Prostate gland (tissue), 2 donors: ENCODE results near the gene NRCAM. TPM values are rescaled to one million over a fixed set of nuclear protein-coding genes. Genes with fewer than 3 reads are reported as not detected.

Experiments
- DNase-seq: peaks from one replicate; pipeline ENCODE4 v3.0.0-alpha.2; 2019; ENCODE audit warnings: low spot score
- H3K27ac ChIP-seq, 2 donors: fragments of 200-600 bp; sonication (generic); 2 replicates each; pipeline ENCODE4 v1.5.1; 2017 to 2019
- H3K27me3 ChIP-seq: fragments of 200-600 bp; sonication (generic); replicated peaks from 2 replicates; pipeline ENCODE4 v1.5.1; 2019; ENCODE audit not compliant: insufficient read depth
- H3K36me3 ChIP-seq, 2 donors: fragments of 200-600 bp; sonication (generic); 1 replicate in 1 of 2; 2 replicates in 1 of 2; pipeline versions ENCODE4 v1.5.1 to v1.8.1; 2017 to 2019
- H3K4me1 ChIP-seq: fragments of 200-600 bp; sonication (generic); replicated peaks from 2 replicates; pipeline ENCODE4 v1.5.1; 2019
- H3K4me3 ChIP-seq, 2 donors: fragments of 200-600 bp; sonication (generic); 2 replicates each; pipeline ENCODE4 v1.5.1; 2017 to 2019
- H3K9me3 ChIP-seq: fragments of 200-600 bp; sonication (generic); 2 replicates; pipeline ENCODE4 v1.5.1; 2017
- POLR2A ChIP-seq: fragments of 450-650 bp; IDR thresholded peaks from one replicate; pipeline ENCODE4 v1.6.1; 2016; ENCODE audit warnings: antibody characterized with exemption, mild to moderate bottlenecking
- POLR2AphosphoS5 ChIP-seq: sonication (generic); formaldehyde crosslinking; IDR thresholded peaks from one replicate; pipeline ENCODE4 v1.6.1; 2017; ENCODE audit warnings: antibody characterized with exemption
- WGBS: methylation state at CpG from one replicate; pipeline ENCODE4 v1.1.5; 2018; 5-methylcytosine and 5-hydroxymethylcytosine counted together
- intact Hi-C: fragments of 100-400 bp; cut with DNase I; formaldehyde crosslinking; loops from one replicate; pipeline ENCODE4 v1.14.2; 2022
- total RNA-seq, 2 donors: library from RNA; depleted of rRNA; stranded (reverse); fragments of >200 nt; gene quantifications; one replicate each; pipeline ENCODE4 v1.1.0, GENCODE V29; 2016
- TF ChIP-seq, protein P1 (sequence below), 4 experiments: fragments of 200-600 bp in 2 of 4; fragments of 450-650 bp in 2 of 4; sonication (generic) in 2 of 4; IDR thresholded peaks; 1 replicate in 3 of 4; 2 replicates in 1 of 4; pipeline ENCODE4 v1.5.1; 2016 to 2019; ENCODE audit warnings: antibody characterized with exemption in 4 of 4, mild to moderate bottlenecking in 2 of 4, moderate library complexity in 2 of 4

NRCAM gene
- total RNA-seq, 2 donors from 2014 or later = 1.1 to 3.1 TPM

DNA sequence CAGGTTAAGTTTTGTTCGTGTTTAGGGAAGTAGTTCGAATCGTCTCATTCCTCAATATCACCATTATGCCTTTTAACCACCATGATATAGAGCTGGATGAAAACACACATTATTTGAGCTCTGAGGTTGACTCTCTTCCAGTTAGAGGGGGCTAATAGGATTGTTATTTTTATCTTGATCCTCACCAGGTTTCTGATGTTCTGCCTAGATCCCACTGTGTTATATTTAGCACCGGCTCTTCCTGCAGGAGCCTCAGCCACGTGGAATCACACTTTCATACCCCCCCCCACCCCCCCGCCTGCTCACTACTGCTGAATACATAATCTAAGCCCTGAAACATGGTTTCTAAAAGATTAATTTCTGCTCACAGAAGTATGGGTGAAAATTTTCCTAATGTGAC lies 88.3 kb downstream of the NRCAM start:
- intact Hi-C loops = no loop called here
- WGBS = 57% methylated on average over 6 of the region's 6 CpGs
- H3K4me3 ChIP-seq = no peak overlapping the region
- H3K27me3 ChIP-seq = no peaks in the 10 kb centered on the region
- no peak overlapping the region for H3K27ac ChIP-seq
- no peak for DNase-seq
- no peak for TF ChIP-seq POLR2AphosphoS5
- TF ChIP-seq, protein P1, sequence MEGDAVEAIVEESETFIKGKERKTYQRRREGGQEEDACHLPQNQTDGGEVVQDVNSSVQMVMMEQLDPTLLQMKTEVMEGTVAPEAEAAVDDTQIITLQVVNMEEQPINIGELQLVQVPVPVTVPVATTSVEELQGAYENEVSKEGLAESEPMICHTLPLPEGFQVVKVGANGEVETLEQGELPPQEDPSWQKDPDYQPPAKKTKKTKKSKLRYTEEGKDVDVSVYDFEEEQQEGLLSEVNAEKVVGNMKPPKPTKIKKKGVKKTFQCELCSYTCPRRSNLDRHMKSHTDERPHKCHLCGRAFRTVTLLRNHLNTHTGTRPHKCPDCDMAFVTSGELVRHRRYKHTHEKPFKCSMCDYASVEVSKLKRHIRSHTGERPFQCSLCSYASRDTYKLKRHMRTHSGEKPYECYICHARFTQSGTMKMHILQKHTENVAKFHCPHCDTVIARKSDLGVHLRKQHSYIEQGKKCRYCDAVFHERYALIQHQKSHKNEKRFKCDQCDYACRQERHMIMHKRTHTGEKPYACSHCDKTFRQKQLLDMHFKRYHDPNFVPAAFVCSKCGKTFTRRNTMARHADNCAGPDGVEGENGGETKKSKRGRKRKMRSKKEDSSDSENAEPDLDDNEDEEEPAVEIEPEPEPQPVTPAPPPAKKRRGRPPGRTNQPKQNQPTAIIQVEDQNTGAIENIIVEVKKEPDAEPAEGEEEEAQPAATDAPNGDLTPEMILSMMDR (IDR thresholded peaks at IDR 0.05) = no peak
- TF ChIP-seq POLR2A = no peak
- H3K36me3 ChIP-seq = no peaks in the 10 kb centered on the region
- no peaks in the 10 kb centered on the region for H3K9me3 ChIP-seq
- no peaks in the 10 kb centered on the region for H3K4me1 ChIP-seq

DNA sequence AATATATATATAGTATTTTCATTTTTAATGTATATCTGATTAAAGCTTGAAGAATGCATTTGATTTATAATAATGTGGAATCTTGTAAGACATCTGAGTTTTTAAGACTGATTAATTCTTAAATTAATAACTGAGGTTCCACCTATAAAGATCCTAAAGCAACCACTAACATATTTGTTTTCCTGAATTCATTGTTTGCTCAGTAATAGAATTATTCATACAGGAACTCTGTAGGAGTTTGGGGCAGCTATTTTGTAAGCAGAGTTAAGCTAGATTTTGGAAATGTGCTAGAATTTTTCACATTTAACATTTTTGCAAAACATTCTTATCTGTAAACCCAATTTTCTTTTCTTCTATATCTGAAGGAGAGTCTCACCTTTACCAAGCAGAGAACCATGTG lies 88.9 kb downstream of the NRCAM start:
- DNase-seq = no peak
- no peaks in the 10 kb centered on the region for H3K36me3 ChIP-seq
- no peak overlapping the region for H3K4me3 ChIP-seq
- H3K27ac ChIP-seq = no peak overlapping the region
- intact Hi-C loops = no loop called here
- H3K27me3 ChIP-seq = no peaks in the 10 kb centered on the region
- TF ChIP-seq, protein P1 (IDR thresholded peaks at IDR 0.05) = no peak
- TF ChIP-seq POLR2AphosphoS5 (no peak), POLR2A (no peak)
- no peaks in the 10 kb centered on the region for H3K9me3 ChIP-seq
- H3K4me1 ChIP-seq = no peaks in the 10 kb centered on the region

DNA sequence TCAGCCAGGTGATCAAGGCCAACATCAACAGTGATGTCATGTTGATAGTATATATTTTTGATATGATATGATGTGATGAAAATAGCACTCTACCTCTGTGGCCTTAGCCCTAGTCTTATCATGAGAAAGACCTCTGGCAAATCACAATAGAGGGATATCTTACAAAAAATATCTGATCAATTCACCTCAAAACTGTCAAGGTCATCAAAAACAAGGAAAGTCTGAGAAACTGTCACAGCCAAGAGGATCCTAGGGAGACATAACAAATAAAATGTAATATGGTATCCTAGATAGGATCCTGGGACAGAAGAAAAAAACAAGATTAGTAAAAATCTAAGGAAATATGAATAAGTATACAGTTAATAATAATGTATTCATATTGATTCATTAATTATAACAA lies 92.6 kb downstream of the NRCAM start:
- no peak overlapping the region for H3K27ac ChIP-seq
- H3K36me3 ChIP-seq = no peaks in the 10 kb centered on the region
- H3K27me3 ChIP-seq = no peaks in the 10 kb centered on the region
- intact Hi-C loops = no loop called here
- TF ChIP-seq, protein P1 (IDR thresholded peaks at IDR 0.05) = no peak
- TF ChIP-seq POLR2AphosphoS5 (no peak), POLR2A (no peak)
- DNase-seq = no peak
- no peak overlapping the region for H3K4me3 ChIP-seq
- H3K9me3 ChIP-seq = no peaks in the 10 kb centered on the region
- no peaks in the 10 kb centered on the region for H3K4me1 ChIP-seq

DNA sequence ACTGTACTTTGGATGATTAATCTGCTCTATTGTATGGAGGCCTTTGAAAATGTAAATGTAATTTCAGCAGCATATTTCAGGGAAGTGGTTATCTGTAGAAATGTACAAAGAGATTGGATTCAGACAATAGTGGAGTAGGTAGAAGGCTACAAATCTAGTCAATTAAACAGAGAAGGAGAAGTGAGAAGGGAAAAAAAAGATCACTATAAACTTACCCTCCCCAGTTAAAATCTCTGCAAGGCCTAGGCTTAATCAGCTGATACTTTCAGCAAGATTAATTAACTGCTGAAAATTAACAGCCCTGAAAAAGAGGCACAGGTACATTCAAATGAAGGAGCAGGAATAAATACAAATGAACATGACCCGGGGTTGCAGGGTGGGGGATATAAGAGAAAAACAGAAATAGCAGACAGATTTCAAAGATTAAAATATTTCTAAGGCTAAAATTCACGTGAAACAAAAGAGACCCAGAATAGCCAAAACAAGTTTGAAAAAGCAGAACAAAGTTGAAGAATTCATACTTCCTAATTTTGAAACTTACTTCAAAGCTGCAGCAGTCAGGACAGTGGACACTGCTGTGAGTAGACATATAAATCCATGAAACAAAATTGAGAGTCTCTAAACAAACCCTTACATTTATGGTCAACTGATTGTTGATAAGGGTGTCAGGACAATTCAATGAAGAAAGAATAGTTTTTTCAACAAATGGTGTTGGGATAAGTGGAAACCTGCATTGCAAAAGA lies 96.0 kb downstream of the NRCAM start:
- no peaks in the 10 kb centered on the region for H3K4me1 ChIP-seq
- no peak overlapping the region for H3K4me3 ChIP-seq
- no peak for DNase-seq
- 68% methylated on average over 2 of the region's 2 CpGs for WGBS
- no peak overlapping the region for H3K27ac ChIP-seq
- TF ChIP-seq POLR2AphosphoS5 (no peak), POLR2A (no peak)
- TF ChIP-seq, protein P1 (IDR thresholded peaks at IDR 0.05) = no peak
- no peaks in the 10 kb centered on the region for H3K27me3 ChIP-seq
- H3K36me3 ChIP-seq = no peaks in the 10 kb centered on the region
- intact Hi-C loops = no loop called here
- no peaks in the 10 kb centered on the region for H3K9me3 ChIP-seq

DNA sequence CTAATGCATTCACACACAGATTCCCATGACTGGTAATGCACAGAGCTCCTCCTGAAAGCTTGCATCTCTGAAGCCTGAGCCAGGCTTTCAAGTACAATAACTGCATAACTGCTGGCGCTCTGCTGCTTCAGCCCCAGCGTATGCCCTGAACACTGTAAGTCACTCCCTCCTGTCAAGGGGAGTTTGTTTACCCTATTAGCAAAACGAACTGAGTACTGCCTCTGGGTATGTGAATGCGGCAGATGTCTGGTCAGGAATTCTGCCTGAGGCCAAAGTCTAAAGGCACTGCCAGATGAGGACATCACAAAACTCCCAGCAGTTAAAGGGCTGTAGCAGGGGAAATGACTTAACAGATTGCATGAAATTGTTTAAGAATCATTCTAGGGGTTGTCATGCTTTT lies 97.7 kb downstream of the NRCAM start:
- no peak overlapping the region for H3K27ac ChIP-seq
- no peaks in the 10 kb centered on the region for H3K9me3 ChIP-seq
- DNase-seq = no peak
- no peaks in the 10 kb centered on the region for H3K4me1 ChIP-seq
- 33% methylated on average over 4 of the region's 4 CpGs for WGBS
- TF ChIP-seq POLR2AphosphoS5 = no peak
- TF ChIP-seq, protein P1 (IDR thresholded peaks at IDR 0.05) = no peak
- H3K4me3 ChIP-seq = no peak overlapping the region
- no peaks in the 10 kb centered on the region for H3K36me3 ChIP-seq
- no peaks in the 10 kb centered on the region for H3K27me3 ChIP-seq
- intact Hi-C loops = no loop called here
